ENCODE results near the gene RHOJ.

RHOJ gene

DNA sequence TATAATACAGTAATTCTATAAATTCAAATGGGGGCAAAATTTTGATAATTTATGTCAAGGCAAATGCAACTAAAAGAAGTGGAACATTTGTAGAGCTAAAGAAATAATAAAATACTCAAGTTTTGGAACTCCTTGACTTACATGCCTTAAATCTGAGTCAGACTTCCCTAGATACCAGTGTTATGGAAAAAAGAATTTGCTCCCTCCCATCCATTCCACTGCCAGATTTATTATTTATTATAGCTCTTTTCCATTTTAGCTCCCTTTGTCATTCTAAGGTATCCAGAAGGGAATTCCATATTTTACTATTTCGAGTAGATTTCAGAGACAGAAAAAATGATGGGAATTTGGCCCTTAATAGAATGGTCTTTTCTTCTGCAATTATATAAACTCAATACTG, 44.0 kb downstream of the RHOJ start:
- H3K9me3 Mint-ChIP-seq: no peaks in the 10 kb centered on the region
- H3K27ac Mint-ChIP-seq (ENCODE audit: low read depth): no peak overlapping the region
- DNase-seq (ENCODE audit: low spot score in 2 of 2) (no peak), ATAC-seq (replicated peaks; ENCODE audit: extremely low read depth, poor library complexity, severe bottlenecking) (no peak)
- H3K4me3 Mint-ChIP-seq: no peak overlapping the region
- H3K27me3 Mint-ChIP-seq: peaks cover 38% of the 10 kb centered on the region
- no peaks in the 10 kb centered on the region for H3K36me3 Mint-ChIP-seq (ENCODE audit: insufficient read depth)
- no peaks in the 10 kb centered on the region for H3K4me1 Mint-ChIP-seq

DNA sequence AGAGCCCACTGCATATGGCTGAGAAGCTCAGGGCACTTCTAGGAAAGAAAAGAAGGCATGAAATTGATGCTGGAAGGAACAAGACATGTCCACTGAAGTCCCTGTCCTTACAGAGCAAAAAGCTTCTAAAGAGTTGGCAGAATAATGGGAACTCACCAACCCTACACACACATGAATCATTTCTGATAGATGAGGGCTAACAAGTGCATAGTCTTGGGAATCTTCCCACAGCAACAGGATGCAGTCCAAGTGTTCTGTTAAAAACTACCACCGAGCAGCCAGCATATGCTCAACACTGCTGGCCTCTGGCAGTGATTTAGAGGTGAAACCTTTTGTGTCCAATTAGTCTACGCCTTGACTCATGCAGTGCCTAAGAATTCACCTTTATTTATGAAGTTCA, 44.8 kb downstream of the RHOJ start:
- H3K27ac Mint-ChIP-seq (ENCODE audit: low read depth): no peak overlapping the region
- no peaks in the 10 kb centered on the region for H3K36me3 Mint-ChIP-seq (ENCODE audit: insufficient read depth)
- ATAC-seq (replicated peaks; ENCODE audit: extremely low read depth, poor library complexity, severe bottlenecking) (no peak), DNase-seq (ENCODE audit: low spot score in 2 of 2) (no peak)
- H3K4me3 Mint-ChIP-seq: no peak overlapping the region
- peaks cover 34% of the 10 kb centered on the region for H3K27me3 Mint-ChIP-seq
- no peaks in the 10 kb centered on the region for H3K4me1 Mint-ChIP-seq
- H3K9me3 Mint-ChIP-seq: no peaks in the 10 kb centered on the region

DNA sequence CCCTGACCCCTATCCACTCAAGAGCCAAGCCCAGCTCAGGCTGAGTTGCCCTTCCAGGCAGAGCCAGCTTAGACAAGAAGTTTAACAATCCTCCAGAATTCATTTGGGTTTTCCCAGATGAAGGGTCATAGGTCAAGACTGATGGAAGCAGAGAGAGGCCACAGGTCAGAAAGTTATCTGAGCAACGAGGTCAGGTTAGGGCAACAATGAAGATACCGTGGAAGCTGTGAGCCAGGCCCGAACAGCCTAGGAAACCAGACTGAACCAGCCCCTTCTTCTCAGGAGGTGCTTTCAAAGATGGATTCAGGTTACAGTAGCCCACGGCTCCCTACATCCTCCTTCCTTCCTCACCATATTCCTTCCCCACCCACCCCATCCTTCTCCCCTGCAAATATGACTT, 53.1 kb downstream of the RHOJ start:
- ATAC-seq (replicated peaks; ENCODE audit: extremely low read depth, poor library complexity, severe bottlenecking) (no peak), DNase-seq (ENCODE audit: low spot score in 2 of 2) (no peak)
- no peak overlapping the region for H3K27ac Mint-ChIP-seq (ENCODE audit: low read depth)
- no peaks in the 10 kb centered on the region for H3K4me1 Mint-ChIP-seq
- no peaks in the 10 kb centered on the region for H3K9me3 Mint-ChIP-seq
- H3K27me3 Mint-ChIP-seq: peaks cover 62% of the 10 kb centered on the region
- no peak overlapping the region for H3K4me3 Mint-ChIP-seq
- H3K36me3 Mint-ChIP-seq (ENCODE audit: insufficient read depth): no peaks in the 10 kb centered on the region

DNA sequence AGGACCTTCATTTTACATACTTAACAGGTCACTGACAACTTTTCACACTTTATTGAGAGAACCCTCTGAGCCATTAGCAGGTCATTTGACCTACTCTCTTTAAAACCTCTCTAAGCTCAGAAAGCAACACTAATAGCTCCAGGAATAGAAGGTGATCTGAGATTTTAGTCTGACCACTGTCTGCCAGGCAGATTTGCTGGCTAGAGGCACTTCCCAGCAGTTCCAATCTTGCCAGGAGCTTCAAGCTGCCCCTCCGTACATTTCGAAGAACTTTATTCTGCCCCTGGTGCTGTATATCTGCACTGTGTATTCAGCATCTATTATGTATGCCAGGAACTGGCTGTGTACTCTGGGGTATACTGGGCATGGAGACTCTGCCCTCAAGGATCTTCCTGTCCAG, 58.2 kb downstream of the RHOJ start:
- H3K27ac Mint-ChIP-seq (ENCODE audit: low read depth): no peak overlapping the region

DNA sequence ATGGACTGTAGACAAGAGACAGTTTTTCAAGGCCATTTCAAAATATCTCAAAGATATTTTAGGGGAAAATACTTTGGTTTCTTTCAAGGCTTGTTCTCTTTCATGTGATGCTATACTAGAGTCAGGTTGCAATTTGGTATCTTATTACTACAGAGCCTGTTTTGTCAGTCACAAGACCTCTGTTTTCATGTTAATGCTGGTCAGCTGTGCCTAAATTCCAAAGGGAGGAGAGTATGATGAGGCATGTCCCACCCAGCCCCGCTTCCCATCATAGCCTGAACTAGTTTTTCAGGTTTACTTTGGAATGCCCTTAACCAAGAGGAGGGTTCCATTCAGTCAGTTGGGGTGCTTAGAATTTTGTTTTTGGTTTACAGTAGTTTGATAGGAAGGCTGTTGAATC, 61.9 kb downstream of the RHOJ start:
- no peak overlapping the region for H3K27ac Mint-ChIP-seq (ENCODE audit: low read depth)
- no peaks in the 10 kb centered on the region for H3K4me1 Mint-ChIP-seq
- no peak overlapping the region for H3K4me3 Mint-ChIP-seq
- H3K27me3 Mint-ChIP-seq: peaks cover 65% of the 10 kb centered on the region
- DNase-seq (ENCODE audit: low spot score in 2 of 2): no peak
- H3K36me3 Mint-ChIP-seq (ENCODE audit: insufficient read depth): peaks cover 1% of the 10 kb centered on the region
- H3K9me3 Mint-ChIP-seq: no peaks in the 10 kb centered on the region
- ATAC-seq (replicated peaks; ENCODE audit: extremely low read depth, poor library complexity, severe bottlenecking): no peak

More for the DNA sequence above, 58.2 kb downstream of the RHOJ start:
- H3K4me1 Mint-ChIP-seq: no peaks in the 10 kb centered on the region
- peaks cover 70% of the 10 kb centered on the region for H3K27me3 Mint-ChIP-seq
- H3K36me3 Mint-ChIP-seq (ENCODE audit: insufficient read depth): peaks cover under 1% of the 10 kb centered on the region
- ATAC-seq (replicated peaks; ENCODE audit: extremely low read depth, poor library complexity, severe bottlenecking): no peak
- no peak overlapping the region for H3K4me3 Mint-ChIP-seq
- no peaks in the 10 kb centered on the region for H3K9me3 Mint-ChIP-seq
- DNase-seq (ENCODE audit: low spot score in 2 of 2): no peak

- Mint-ChIP-seq H3K36me3 (ENCODE audit: insufficient read depth) (peaks cover 1% of the 10 kb centered on the region), H3K9me3 (no peaks in the 10 kb centered on the region), H3K4me1 (no peaks in the 10 kb centered on the region), H3K27me3 (peaks cover 55% of the 10 kb centered on the region), H3K27ac (ENCODE audit: low read depth) (no peak overlapping the region), H3K4me3 (no peak overlapping the region)
- ATAC-seq (replicated peaks; ENCODE audit: extremely low read depth, poor library complexity, severe bottlenecking) (no peak), DNase-seq (ENCODE audit: low spot score in 2 of 2) (no peak)
These were observed 62.9 kb downstream of the RHOJ start for GRCh38 chr14:63267171-63267570.

GRCh38 chr14:63268771-63269170, 64.5 kb downstream of the RHOJ start:
- Mint-ChIP-seq H3K36me3 (ENCODE audit: insufficient read depth) (peaks cover 1% of the 10 kb centered on the region), H3K9me3 (no peaks in the 10 kb centered on the region), H3K4me3 (no peak overlapping the region), H3K27me3 (peaks cover 39% of the 10 kb centered on the region), H3K27ac (ENCODE audit: low read depth) (no peak overlapping the region), H3K4me1 (no peaks in the 10 kb centered on the region)
- ATAC-seq (replicated peaks; ENCODE audit: extremely low read depth, poor library complexity, severe bottlenecking) (no peak), DNase-seq (ENCODE audit: low spot score in 2 of 2) (no peak)

GRCh38 chr14:63269561-63270225, 65.5 kb downstream of the RHOJ start:
- Mint-ChIP-seq H3K27me3 (peaks cover 31% of the 10 kb centered on the region), H3K9me3 (no peaks in the 10 kb centered on the region), H3K4me1 (no peaks in the 10 kb centered on the region), H3K36me3 (ENCODE audit: insufficient read depth) (peaks cover 1% of the 10 kb centered on the region), H3K27ac (ENCODE audit: low read depth) (no peak overlapping the region), H3K4me3 (no peak overlapping the region)
- DNase-seq (ENCODE audit: low spot score in 2 of 2): no peak
- no peak for ATAC-seq (replicated peaks; ENCODE audit: extremely low read depth, poor library complexity, severe bottlenecking)

- Mint-ChIP-seq H3K4me1 (no peaks in the 10 kb centered on the region), H3K9me3 (no peaks in the 10 kb centered on the region), H3K27ac (ENCODE audit: low read depth) (no peak overlapping the region), H3K4me3 (no peak overlapping the region), H3K36me3 (ENCODE audit: insufficient read depth) (no peaks in the 10 kb centered on the region), H3K27me3 (peaks cover 9% of the 10 kb centered on the region)
- ATAC-seq (replicated peaks; ENCODE audit: extremely low read depth, poor library complexity, severe bottlenecking) (no peak), DNase-seq (ENCODE audit: low spot score in 2 of 2) (no peak)
These were observed 68.9 kb downstream of the RHOJ start for GRCh38 chr14:63273129-63273528.

GRCh38 chr14:63273717-63274655, 69.7 kb downstream of the RHOJ start:
- Mint-ChIP-seq H3K9me3 (no peaks in the 10 kb centered on the region), H3K36me3 (ENCODE audit: insufficient read depth) (no peaks in the 10 kb centered on the region), H3K27me3 (peaks cover 9% of the 10 kb centered on the region), H3K4me1 (no peaks in the 10 kb centered on the region), H3K27ac (ENCODE audit: low read depth) (no peak overlapping the region), H3K4me3 (no peak overlapping the region)
- DNase-seq (ENCODE audit: low spot score in 2 of 2) (no peak), ATAC-seq (replicated peaks; ENCODE audit: extremely low read depth, poor library complexity, severe bottlenecking) (no peak)

DNA sequence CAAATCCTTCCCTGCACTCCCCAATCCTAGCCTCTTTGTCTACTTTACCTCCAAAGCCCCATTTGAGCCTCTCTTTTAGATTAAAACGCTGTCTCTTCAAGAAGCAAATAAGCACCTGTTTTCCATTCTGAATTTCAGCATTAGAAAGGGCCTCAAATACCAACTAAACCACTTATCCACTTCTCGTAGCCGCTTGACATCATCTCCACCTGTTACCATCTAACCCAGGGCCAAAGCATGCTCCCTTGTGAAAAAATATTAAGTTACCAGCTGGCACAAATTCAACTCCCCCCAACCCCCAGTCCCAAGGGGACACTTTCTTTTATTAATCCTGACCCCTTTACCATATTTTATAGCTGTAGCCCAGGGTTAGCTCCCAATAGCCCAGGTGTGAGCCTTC, 71.4 kb downstream of the RHOJ start:
- Mint-ChIP-seq H3K4me1 (no peaks in the 10 kb centered on the region), H3K27me3 (peaks cover 3% of the 10 kb centered on the region), H3K27ac (ENCODE audit: low read depth) (no peak overlapping the region), H3K9me3 (no peaks in the 10 kb centered on the region), H3K4me3 (no peak overlapping the region), H3K36me3 (ENCODE audit: insufficient read depth) (no peaks in the 10 kb centered on the region)
- DNase-seq (ENCODE audit: low spot score in 2 of 2): no peak
- no peak for ATAC-seq (replicated peaks; ENCODE audit: extremely low read depth, poor library complexity, severe bottlenecking)

- no peaks in the 10 kb centered on the region for H3K9me3 Mint-ChIP-seq
- H3K27me3 Mint-ChIP-seq: no peaks in the 10 kb centered on the region
- ATAC-seq (replicated peaks; ENCODE audit: extremely low read depth, poor library complexity, severe bottlenecking) (no peak), DNase-seq (ENCODE audit: low spot score in 2 of 2) (no peak)
- H3K27ac Mint-ChIP-seq (ENCODE audit: low read depth): no peak overlapping the region
- no peak overlapping the region for H3K4me3 Mint-ChIP-seq
- H3K4me1 Mint-ChIP-seq: no peaks in the 10 kb centered on the region
- no peaks in the 10 kb centered on the region for H3K36me3 Mint-ChIP-seq (ENCODE audit: insufficient read depth)
These were observed 71.8 kb downstream of the RHOJ start for GRCh38 chr14:63276016-63276415.
